Measurements from ENCODE around the gene CEACAM18.
A peak's percentile ranks its signal among the peaks of the same experiment; 100 is the strongest.
"Not testable (repeated sequence)": the region's sequence is repeated elsewhere in the genome, so short reads cannot be mapped to it uniquely, and the experiment has no call there.

Gene CEACAM18

GRCh38 chr19:51500931-51501330 lies 22.6 kb downstream of the CEACAM18 start:
- DNase-seq, result not testable (repeated sequence)

GRCh38 chr19:51501594-51502263 lies 23.4 kb downstream of the CEACAM18 start, which contains the start of gene SIGLEC12:
SIGLEC12 (minus strand) TSS chr19:51501800; CDS start chr19:51501733, 67 bp downstream.
- DNase-seq, result peak; percentile 20

- DNase-seq, result no peak
These were observed 25.0 kb downstream of the CEACAM18 start for GRCh38 chr19:51503286-51503817.

- DNase-seq, result no peak
These were observed 25.6 kb downstream of the CEACAM18 start for GRCh38 chr19:51503896-51504295.

DNA sequence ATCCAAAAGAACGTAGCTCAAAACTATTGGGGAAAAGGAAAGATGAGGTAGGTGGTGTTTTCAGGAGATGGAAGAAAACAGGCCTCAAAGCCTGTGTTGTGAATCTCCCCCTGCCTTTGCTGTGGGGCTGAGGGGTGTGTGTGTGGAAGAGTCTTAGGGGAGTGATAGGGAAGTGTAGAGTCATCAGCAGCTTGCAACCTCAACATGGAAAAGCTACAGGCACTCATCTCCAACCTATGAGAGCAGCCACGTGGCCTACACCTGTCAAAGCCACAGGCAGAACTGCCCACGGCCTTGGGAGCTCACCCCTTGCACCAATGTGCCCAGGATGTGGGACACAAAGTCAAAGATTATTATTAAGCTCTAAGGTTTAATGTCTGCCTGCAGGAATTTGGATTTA lies 27.6 kb downstream of the CEACAM18 start:
- no peak for DNase-seq

DNA sequence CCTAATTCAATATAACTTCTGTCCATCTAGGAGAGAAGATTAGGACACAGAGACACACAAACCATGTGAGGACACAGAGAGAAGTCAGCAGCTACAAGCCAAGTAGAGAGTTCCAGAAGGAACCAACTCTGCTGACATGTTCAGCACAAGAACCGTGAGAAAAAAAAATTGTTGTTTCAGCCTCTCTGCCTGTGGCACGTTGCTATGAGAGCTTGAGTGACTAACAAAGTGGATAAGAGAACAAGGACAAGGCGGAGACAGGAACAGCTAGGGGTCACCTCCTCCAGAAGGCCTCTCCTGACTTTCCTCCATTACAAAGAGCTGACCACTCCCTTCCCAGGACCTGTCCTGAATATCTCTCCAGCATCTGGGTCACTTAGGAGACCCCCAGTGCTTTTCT lies 28.9 kb downstream of the CEACAM18 start:
- no peak for DNase-seq

GRCh38 chr19:51507640-51508058 lies 29.3 kb downstream of the CEACAM18 start:
- no peak for DNase-seq

- DNase-seq, result no peak
These were observed 29.9 kb downstream of the CEACAM18 start for GRCh38 chr19:51508059-51508733.

GRCh38 chr19:51509823-51510660 lies 31.7 kb downstream of the CEACAM18 start:
- no peak for DNase-seq

- no peak for DNase-seq
These were observed 33.0 kb downstream of the CEACAM18 start for GRCh38 chr19:51511353-51511752.

- DNase-seq, result no peak
These were observed 35.6 kb downstream of the CEACAM18 start for GRCh38 chr19:51513968-51514367.

- DNase-seq, result peak; percentile 9
These were observed 36.6 kb downstream of the CEACAM18 start for GRCh38 chr19:51514866-51515481.

- no peak for DNase-seq
These were observed 42.4 kb downstream of the CEACAM18 start for GRCh38 chr19:51520728-51521127.

DNA sequence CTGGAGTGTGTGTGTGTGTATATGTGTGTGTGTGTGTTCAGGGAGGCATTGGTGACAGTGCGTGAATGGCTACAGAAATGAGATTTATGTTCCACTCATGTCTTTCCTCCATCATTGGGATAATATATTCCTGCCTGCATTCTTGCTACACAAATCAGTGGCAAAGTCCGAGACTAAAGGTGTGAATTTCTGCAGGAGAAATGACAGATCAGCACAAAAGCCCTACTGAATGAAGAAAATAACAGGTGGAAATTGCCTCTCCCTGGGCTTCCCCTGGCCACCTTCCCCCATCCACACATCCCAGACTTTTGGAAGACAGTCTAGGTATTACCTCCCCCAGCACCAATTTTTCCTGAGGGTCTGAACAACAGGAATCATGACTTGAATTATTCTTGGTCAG lies 43.0 kb downstream of the CEACAM18 start:
- DNase-seq, result no peak

GRCh38 chr19:51521781-51522180 lies 43.4 kb downstream of the CEACAM18 start:
- no peak for DNase-seq

GRCh38 chr19:51524666-51525264 lies 46.4 kb downstream of the CEACAM18 start:
- DNase-seq, result no peak

GRCh38 chr19:51525651-51526050 lies 47.3 kb downstream of the CEACAM18 start:
- no peak for DNase-seq

GRCh38 chr19:51529301-51529700 lies 51.0 kb downstream of the CEACAM18 start:
- no peak for DNase-seq

DNA sequence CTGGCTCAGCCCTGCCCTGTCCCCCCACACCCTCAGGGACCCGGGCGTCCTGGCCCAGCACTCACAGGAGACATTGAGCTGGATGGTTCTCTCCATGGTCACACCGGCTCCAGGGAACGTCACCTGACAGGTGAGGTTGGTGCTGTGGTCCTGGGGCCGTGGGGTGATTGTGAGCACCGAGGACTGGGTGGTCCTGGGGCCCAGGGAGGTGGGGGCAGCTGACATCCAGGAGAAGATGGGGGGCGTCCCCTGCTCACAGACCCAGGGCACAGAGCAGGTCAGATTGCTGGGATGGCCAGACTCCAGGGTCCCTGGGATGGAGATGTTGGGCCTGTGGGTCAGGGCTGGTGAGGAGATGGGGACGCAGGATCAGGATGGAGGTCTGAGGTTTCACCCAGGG lies 52.3 kb downstream of the CEACAM18 start:
- no peak for DNase-seq

- DNase-seq, result no peak
These were observed 53.3 kb downstream of the CEACAM18 start, which contains the start of gene SIGLEC6 for GRCh38 chr19:51531349-51532315. SIGLEC6 (minus strand) TSS chr19:51531670; CDS start chr19:51531648, 22 bp downstream.

GRCh38 chr19:51535535-51535934 lies 57.2 kb downstream of the CEACAM18 start:
- DNase-seq, result no peak

Data from activated naive CD4-positive, alpha-beta T cell treated with Interleukin-2 at 50 U/mL for 16 hours (primary cell).